ENCODE data around the gene CDK17.

Gene CDK17

DNA sequence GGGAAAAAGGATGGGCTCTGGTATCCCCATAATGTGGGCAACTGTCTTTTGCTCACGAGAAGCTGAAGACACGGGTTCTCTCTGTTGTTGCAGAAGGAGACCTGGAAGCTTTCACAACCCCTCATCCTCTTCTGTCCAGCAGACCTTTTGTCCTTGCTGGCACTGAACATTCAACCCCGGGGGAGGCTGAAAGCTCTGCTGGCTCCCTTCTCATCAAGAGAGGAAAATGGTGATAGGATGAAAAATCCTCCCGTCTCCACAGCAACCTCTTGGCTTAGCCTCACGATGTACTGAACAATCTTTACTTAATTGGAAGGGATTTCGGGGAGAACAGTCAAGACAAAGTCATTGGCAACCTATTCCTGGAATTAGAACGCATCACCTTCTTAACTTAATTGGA lies 167.1 kb downstream of the CDK17 start:
- no peak overlapping the region for H3K4me3 ChIP-seq (ENCODE audit: low read length)
- no peaks in the 10 kb centered on the region for H3K4me1 ChIP-seq (ENCODE audit: insufficient read depth, low read length)
- H3K9me3 ChIP-seq (ENCODE audit: insufficient read depth, low read depth, low read length), result no peaks in the 10 kb centered on the region
- no peaks in the 10 kb centered on the region for H3K36me3 ChIP-seq (ENCODE audit: insufficient read depth, low read depth, low read length)
- H3K27ac ChIP-seq (ENCODE audit: low read length), result no peak overlapping the region
- no peak overlapping the region for H3K9ac ChIP-seq (ENCODE audit: low read depth, low read length)
- no peaks in the 10 kb centered on the region for H3K27me3 ChIP-seq (ENCODE audit: insufficient read depth, low read length)

DNA sequence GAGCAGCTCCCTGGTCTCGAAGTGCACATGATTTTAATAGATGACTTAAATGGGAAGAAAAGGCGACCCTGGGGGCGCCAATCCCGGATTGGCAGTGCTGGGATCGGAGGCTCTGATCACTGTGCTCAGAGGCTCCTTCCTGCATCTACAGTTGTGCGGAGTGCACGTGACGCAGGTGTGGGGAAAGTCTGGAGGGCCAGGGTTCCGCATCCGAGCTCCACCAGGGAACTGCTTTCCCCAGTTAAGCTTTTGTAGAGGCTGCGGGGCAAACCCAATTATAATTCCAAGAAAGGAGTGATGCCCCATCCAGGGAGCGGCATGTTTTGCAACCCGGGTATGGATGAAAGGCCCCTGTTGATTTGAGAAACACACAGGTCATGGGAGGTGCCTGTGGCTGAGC lies 169.6 kb downstream of the CDK17 start:
- Histone ChIP-seq H3K36me3 (ENCODE audit: insufficient read depth, low read depth, low read length) (no peaks in the 10 kb centered on the region), H3K9me3 (ENCODE audit: insufficient read depth, low read depth, low read length) (no peaks in the 10 kb centered on the region), H3K9ac (ENCODE audit: low read depth, low read length) (no peak overlapping the region), H3K4me3 (ENCODE audit: low read length) (no peak overlapping the region), H3K27me3 (ENCODE audit: insufficient read depth, low read length) (no peaks in the 10 kb centered on the region), H3K27ac (ENCODE audit: low read length) (no peak overlapping the region), H3K4me1 (ENCODE audit: insufficient read depth, low read length) (no peaks in the 10 kb centered on the region)

DNA sequence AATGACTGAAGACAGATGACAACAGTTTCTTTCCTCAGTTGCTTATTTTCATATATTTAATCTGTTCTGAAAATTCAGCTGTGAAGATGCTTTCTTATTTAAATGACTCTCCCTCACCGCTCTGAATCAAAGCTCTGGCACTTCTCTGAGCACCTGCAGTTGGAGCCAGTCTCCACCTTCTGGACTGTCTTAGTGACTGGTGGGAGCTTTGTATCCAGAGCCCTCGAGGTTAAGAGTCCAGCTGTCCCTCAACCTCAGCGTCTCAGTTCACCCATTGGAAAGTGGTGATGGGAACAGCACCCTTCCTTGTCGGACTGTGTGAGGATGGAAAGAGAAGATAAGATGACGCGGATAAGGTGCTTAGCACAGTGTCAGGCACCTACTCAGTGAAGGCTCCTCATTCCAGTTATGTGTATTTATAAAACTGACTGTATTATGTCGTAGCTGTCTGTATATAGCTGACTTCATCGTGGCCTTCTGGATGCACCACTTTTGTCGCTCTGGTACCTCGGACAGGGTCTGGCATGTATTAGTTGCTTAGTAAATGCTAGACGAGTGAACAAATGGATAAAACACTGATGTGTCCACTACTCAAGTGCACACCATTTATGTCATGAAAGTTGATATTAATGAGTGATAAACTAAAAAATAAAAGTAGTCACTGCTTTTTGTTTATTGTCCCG lies 171.5 kb downstream of the CDK17 start:
- H3K27ac ChIP-seq (ENCODE audit: low read length), result no peak overlapping the region
- no peaks in the 10 kb centered on the region for H3K36me3 ChIP-seq (ENCODE audit: insufficient read depth, low read depth, low read length)
- no peak overlapping the region for H3K9ac ChIP-seq (ENCODE audit: low read depth, low read length)
- H3K27me3 ChIP-seq (ENCODE audit: insufficient read depth, low read length), result no peaks in the 10 kb centered on the region
- no peaks in the 10 kb centered on the region for H3K9me3 ChIP-seq (ENCODE audit: insufficient read depth, low read depth, low read length)
- H3K4me3 ChIP-seq (ENCODE audit: low read length), result no peak overlapping the region
- H3K4me1 ChIP-seq (ENCODE audit: insufficient read depth, low read length), result 0 out of 2 replicates have a peak, but pooled peaks cover 2% of the 10 kb centered on the region

Measured in iPS-20b (cell line).